Stimulated activated CD4-positive, alpha-beta T cell treated with anti-CD3 and anti-CD28 coated beads, TNF-alpha, amount 100 ng/mL, for 4 hours (primary cell): ENCODE measurements around the gene TMBIM1.

Experiments
- DNase-seq, 3 experiments: peaks; one replicate each; pipeline ENCODE4 v3.0.0-alpha.2; 2020; ENCODE audit warnings: low read depth in 3 of 3

The TMBIM1 gene

GRCh38 chr2:218292048-218293014, at the start of gene TMBIM1:
Gene TMBIM1 (minus strand): TSS chr2:218292503. CDS start chr2:218282141, 10,362 bp downstream.
- peak; percentile 61 to 75 (median 65) for DNase-seq

DNA sequence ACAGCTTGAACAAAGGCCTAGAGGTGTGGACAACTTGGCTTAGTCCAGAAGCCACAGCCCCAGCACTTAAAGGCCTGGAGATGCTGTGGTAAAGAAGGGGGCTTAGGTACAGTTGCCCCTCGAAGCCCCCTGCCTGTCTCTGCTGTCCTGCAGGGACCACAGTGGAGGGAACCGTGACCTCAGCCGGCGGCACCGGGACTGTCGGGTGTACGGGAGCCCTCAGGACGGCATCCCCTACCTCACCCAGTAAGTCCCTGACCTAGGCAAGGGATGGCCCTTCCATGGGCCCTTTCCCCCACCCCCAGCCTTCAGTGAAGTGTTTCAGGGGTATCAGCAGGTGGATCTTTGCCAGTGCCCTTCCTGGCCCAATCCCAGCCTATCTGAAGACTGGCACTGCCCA, 49.1 kb upstream of the TMBIM1 start:
- DNase-seq, result no peak

- no peak for DNase-seq
Observed at GRCh38 chr2:218340656-218341055, 48.4 kb upstream of the TMBIM1 start.

- DNase-seq, result no peak
Observed at GRCh38 chr2:218334531-218334930, 42.2 kb upstream of the TMBIM1 start.

- DNase-seq, result no peak
Observed at GRCh38 chr2:218332920-218333645, 40.8 kb upstream of the TMBIM1 start.

DNA sequence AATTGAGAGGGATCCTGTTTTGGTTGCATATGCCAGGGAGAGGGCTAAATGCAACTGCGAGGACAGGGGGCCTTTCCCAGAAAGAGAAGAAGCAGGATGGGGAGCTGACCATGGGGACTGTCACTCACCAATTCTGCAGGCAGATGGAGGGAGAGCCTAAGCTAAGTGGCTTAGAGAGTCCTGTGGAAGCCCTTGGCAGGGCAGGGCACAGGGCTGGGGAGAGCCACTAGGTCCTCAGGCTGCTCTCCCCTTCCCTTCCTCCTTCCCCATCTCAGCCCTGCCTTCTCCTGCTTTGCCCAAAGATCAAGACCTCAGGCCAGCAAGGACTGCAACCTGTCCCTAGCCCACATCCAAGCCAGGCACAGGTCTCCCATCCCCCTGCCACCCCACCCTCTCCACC, 40.0 kb upstream of the TMBIM1 start:
- no peak for DNase-seq

DNA sequence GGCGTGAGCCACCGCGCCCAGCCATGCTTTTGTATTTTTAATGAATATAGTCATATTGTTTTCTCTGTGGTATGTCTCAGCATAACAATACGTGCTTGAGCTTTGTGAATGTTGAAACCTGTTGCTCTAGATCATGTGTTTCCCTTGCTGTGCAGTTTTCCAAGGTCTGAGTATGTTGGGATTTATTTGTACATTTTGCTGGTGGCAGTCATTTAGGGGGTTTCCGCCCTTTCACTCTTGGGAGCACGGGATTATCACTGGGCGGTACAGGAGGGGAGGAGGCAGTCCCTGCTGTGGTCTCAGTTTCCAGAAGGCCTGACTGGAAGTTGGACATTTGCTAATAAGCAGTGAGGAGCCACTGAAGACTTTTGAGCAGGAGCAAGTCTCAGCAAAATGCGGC, 39.4 kb upstream of the TMBIM1 start:
- DNase-seq, result no peak

DNA sequence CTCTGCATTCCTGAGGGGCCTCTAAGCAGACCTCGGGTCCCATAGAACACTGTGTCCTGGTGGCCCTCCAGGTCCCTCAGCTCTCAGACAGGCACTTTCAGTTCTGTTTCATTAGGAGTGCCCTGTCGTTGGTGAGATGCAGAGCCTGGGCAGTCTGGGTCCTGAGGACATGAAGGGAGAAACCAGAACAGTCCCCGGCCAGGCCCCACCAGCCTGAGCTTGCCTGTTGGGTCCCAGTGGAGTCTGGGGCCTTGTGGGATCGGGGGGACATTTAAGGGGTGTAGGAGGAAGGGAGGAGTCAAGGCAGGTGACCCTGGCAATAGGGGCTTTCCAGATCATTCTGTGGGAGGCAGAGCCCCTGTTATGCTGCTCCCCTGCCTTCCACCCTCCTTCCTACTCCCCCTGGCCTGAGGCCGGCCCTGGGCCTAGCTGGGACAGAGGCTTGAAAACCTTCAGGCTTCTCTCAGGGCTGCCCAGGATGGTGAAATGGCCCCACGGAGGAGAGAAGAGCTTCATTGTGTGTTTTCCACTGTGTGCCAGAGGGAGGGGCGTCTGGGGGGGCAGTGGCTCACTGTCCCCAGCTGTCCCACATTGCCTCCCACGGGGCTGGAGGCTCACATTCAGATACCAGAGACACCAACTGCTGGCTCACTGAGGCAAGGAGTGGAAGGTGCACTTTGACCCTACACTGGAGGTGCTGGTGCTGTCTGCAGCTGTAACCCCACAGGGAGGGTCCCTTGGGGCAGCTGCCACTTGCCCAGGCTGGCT, 37.7 kb upstream of the TMBIM1 start:
- DNase-seq, result no peak

- no peak for DNase-seq
Observed at GRCh38 chr2:218329027-218329825, 36.9 kb upstream of the TMBIM1 start.

DNA sequence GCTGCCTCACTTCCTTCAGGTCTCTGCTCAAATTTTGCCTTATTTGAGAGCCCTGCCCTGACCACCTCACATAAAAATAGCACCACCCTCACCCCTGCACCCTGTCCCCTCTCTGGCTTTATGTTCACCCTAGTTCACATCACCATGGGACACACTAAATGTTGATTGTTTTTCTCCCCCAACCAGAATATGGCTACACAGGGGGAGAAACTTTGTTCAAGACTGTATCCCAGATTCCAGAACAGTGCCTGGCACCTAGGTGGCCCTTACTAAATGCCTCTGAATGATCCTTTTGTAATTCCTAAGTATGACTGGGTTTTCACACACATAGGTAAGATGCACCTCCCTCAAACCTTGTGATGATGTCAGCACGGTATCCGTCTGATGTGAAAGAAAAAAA, 36.0 kb upstream of the TMBIM1 start:
- DNase-seq, result no peak

- DNase-seq, result no peak
Observed at GRCh38 chr2:218327451-218328210, 35.3 kb upstream of the TMBIM1 start.

DNA sequence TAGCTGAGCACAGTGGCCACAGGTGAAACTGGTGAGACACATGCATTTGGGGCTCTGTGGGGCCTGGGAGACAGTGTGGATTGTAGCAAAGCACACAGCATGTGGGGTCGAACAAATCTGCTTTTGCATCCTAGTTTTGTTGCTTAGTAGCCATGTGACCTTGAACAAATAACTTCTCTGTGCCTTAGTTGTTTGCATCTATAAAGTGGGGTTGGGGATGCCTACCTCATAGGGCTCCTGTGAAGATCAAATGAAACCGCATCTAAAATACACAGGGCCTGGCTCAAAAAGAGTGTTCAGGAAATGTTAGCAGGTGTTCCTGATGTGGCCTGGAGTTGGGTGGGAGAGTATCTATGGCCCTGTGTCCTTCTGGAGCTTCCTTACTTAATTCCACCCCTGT, 34.0 kb upstream of the TMBIM1 start:
- DNase-seq, result no peak

DNA sequence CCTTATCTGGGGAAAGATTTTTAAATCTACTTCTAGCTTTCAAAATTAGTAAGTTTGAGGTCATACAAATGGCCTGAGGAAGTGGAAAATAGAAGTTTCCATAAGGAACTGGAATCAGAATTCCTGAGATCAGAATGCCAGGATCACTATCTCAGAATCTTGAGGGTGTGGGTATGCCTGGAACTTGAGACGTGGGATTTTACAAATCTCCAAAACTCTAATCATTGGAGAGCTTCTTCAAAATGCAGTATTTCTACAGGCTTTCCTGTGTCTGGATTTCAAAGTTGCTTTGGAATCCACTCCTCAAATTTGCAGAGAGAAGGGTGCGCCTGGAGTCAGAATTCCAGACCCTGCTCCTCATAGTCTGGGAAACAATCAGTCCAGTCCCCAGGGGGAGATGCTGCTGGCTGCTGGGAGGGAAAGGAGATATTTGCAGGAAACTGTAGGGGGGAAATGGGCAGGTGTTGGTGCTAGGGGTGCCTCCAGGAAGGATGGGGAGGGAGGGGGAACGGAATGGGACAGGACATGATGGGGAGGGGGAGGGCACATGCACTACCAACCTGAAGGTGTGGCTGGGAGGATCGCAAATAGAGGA, 33.4 kb upstream of the TMBIM1 start:
- no peak for DNase-seq

DNA sequence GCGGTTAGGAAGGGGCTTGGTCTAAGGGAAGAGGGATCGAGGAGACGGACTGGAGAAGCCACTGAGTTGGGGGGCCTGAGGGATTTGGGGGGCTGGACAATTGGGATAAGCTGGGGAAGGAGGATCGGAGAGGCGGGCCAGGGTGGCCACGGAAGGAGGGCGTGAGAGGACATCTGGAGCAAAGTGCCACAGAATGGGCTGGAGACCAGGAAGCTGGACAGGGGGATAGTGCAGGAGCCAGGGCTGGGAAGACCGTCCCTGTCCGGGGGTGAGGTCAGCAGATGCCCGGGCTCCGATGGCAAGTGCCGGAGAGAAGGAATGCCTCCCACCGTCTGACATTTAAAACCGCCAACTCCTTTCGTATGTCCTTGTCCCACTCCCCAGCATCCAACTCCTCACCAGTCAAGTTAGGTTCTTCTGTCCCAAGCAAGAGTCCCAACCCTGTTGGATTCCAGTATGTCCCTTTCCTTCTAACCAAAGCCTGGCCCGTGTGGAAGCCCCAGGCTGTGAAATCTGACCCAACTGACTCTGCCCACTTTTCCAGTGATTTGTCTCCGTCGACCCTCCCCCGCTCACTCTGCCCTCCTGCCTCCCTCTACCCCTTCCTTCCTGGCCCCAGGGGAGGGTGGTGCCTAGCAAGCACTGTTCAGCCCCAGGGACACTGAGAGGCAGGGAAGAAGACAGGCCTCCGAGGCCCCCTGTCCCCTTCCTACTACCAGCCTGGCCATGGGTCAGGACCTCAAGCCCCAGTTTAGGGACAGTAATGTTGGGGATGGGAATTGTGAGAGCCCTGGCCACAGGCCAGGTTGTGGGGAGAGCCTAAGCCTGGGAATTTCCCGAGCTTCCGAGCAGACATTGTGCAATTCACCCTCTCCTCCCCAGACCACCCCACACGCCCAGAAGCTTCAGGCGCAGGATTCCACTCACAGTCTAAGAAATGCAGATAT, 31.5 kb upstream of the TMBIM1 start:
- DNase-seq, result no peak

GRCh38 chr2:218322768-218323525, 30.6 kb upstream of the TMBIM1 start:
- peak; percentile 10 to 42 (median 15) for DNase-seq

GRCh38 chr2:218320704-218321336, 28.5 kb upstream of the TMBIM1 start:
- DNase-seq, result no peak

- no peak for DNase-seq
Observed at GRCh38 chr2:218319813-218320365, 27.6 kb upstream of the TMBIM1 start.
